Rectal smooth muscle tissue (tissue), 1 donor: Measurements from ENCODE around the gene PRM3.

Source experiments
- H3K27ac ChIP-seq: one replicate; pipeline ENCODE4 v1.7.0; 2013; ENCODE audit warnings: low read depth, low read length, inconsistent platforms
- H3K27me3 ChIP-seq: one replicate; pipeline ENCODE4 v1.7.0; 2013; ENCODE audit warnings: low read length; ENCODE audit not compliant: control insufficient read depth, insufficient read depth
- H3K36me3 ChIP-seq: one replicate; pipeline ENCODE4 v1.7.0; 2013; ENCODE audit warnings: low read length; ENCODE audit not compliant: control insufficient read depth, insufficient read depth
- H3K4me1 ChIP-seq: one replicate; pipeline ENCODE4 v1.7.0; 2013; ENCODE audit warnings: low read length; ENCODE audit not compliant: control insufficient read depth, insufficient read depth
- H3K4me3 ChIP-seq: one replicate; pipeline ENCODE4 v1.7.0; 2013; ENCODE audit warnings: low read length
- H3K9ac ChIP-seq: one replicate; pipeline ENCODE4 v1.7.0; 2013; ENCODE audit warnings: low read length

Gene PRM3

DNA sequence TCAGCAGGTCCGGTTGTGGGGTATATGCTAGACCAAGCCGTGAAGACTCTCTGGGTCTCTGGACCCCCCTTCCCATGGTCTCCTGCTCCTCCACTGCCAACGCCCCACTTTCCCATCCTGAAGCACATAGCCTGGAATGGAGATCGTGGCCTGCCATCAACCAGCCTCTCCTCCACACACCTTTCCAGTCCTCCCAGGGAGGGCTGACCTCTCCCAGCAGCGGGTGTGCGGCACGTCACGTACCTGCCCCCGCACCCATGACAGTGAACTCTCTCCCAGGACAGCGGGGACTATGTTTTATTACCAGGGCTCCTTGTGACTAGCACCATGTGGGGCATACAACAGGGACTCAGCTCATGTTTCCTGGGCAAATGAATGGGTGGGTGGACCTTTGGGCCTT lies 1.8 kb downstream of the PRM3 start:
- Histone ChIP-seq H3K27ac (no peak overlapping the region), H3K4me3 (no peak overlapping the region), H3K27me3 (no peaks in the 10 kb centered on the region), H3K36me3 (no peaks in the 10 kb centered on the region), H3K4me1 (no peaks in the 10 kb centered on the region), H3K9ac (no peak overlapping the region)

GRCh38 chr16:11270602-11271162 lies 2.7 kb downstream of the PRM3 start:
- H3K4me1 ChIP-seq = no peaks in the 10 kb centered on the region
- H3K4me3 ChIP-seq = no peak overlapping the region
- H3K27ac ChIP-seq = no peak overlapping the region
- no peaks in the 10 kb centered on the region for H3K27me3 ChIP-seq
- no peak overlapping the region for H3K9ac ChIP-seq
- H3K36me3 ChIP-seq = no peaks in the 10 kb centered on the region

- H3K4me1 ChIP-seq = no peaks in the 10 kb centered on the region
- H3K4me3 ChIP-seq = no peak within 1 kb of the TSS
Observed at GRCh38 chr16:11268921-11269375, 4.5 kb downstream of the PRM3 start, which contains the start of gene TNP2. Gene TNP2, minus strand, starts transcription at chr16:11269325. Its CDS starts 63 bp downstream, at chr16:11269262.

DNA sequence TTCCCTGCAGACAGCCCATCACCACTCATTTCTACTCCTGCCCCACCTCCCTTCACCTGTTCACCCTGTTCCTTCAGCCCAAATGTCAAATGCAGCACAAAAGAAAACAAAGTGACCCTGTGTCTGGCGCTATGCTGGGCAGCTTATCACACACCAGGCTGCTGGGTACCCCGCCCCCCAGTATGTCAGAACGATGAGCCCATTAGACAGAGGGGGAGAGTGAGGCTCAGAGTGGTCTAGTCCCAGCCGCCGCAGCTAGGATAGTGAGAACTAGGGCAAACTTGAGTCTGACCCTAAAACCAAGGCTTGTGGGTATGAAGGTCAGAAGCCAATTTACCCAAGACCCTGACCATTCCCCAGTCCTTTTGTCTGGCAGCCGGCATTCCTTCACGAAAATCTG lies 8.3 kb downstream of the PRM3 start:
- Histone ChIP-seq H3K9ac (no peak overlapping the region), H3K4me3 (no peak overlapping the region), H3K27ac (no peak overlapping the region), H3K27me3 (no peaks in the 10 kb centered on the region), H3K4me1 (no peaks in the 10 kb centered on the region), H3K36me3 (no peaks in the 10 kb centered on the region)

More at GRCh38 chr16:11268921-11269375, 4.5 kb downstream of the PRM3 start, which contains the start of gene TNP2:
- Histone ChIP-seq H3K36me3 (no peaks in the 10 kb centered on the region), H3K27ac (no peak within 1 kb of the TSS), H3K27me3 (no peaks in the 10 kb centered on the region), H3K9ac (no peak within 1 kb of the TSS)

DNA sequence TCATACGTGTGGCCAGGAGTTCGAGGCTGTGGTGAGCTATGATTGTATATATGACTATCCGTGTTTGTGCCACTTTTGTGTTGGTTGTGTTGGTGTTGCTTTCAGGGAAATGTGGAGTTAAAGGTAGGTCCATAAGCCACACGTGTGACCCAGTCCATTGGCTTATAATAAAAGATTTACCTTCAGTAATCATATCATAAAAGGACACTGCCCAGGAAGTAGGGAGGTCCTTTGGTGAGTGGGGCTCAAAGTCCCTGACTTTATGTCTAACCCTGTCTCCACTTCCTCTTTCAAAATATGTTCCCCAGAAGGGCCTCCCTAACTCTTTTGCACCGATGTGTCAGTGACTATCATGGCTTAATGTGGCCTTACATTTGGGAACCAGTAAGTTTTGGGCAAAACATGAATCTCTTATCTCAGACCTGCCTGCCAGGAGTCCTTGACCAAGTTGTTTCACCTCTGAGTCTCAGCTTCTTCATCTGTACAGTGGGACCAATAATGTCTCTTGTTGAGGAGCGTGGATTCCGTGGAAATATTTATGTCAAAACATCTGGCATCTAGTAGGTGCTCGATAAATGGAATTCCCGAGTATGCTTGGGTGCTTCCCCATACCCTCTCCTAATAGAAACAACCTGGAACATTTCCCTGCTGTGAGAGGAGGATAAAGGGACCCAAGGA lies 9.1 kb downstream of the PRM3 start:
- H3K4me3 ChIP-seq = no peak overlapping the region

GRCh38 chr16:11263737-11264136 lies 9.7 kb downstream of the PRM3 start:
- Histone ChIP-seq H3K4me1 (no peaks in the 10 kb centered on the region), H3K4me3 (no peak overlapping the region), H3K36me3 (no peaks in the 10 kb centered on the region), H3K27ac (no peak overlapping the region), H3K9ac (no peak overlapping the region), H3K27me3 (no peaks in the 10 kb centered on the region)

More for the DNA sequence above, 9.1 kb downstream of the PRM3 start:
- no peaks in the 10 kb centered on the region for H3K27me3 ChIP-seq
- H3K9ac ChIP-seq = no peak overlapping the region
- H3K36me3 ChIP-seq = no peaks in the 10 kb centered on the region
- no peak overlapping the region for H3K27ac ChIP-seq
- H3K4me1 ChIP-seq = no peaks in the 10 kb centered on the region

DNA sequence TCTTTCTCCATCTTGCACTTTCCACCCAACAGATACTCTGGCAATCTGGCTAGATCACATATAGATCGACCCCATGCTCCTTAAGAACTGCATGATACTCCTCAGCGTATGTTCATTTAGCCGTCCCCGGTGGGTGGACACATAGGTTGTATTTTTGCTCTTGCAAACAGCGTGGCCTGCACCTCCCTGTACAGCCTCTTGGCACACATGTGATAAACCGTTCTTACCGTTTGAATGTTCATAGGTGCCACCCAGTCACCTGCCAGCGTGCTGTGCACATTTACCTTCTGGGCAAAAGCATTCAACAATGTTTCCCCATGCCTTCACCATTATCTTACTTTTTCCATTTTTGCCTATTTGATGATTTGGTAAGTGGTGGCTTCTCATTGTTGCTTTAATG lies 10.5 kb downstream of the PRM3 start:
- Histone ChIP-seq H3K9ac (no peak overlapping the region), H3K4me1 (no peaks in the 10 kb centered on the region), H3K36me3 (no peaks in the 10 kb centered on the region), H3K27me3 (no peaks in the 10 kb centered on the region), H3K27ac (no peak overlapping the region), H3K4me3 (no peak overlapping the region)

- Histone ChIP-seq H3K9ac (no peak overlapping the region), H3K36me3 (no peaks in the 10 kb centered on the region), H3K27me3 (no peaks in the 10 kb centered on the region), H3K27ac (no peak overlapping the region), H3K4me1 (no peaks in the 10 kb centered on the region), H3K4me3 (no peak overlapping the region)
Observed at GRCh38 chr16:11260596-11260966, 12.8 kb downstream of the PRM3 start.

- no peak overlapping the region for H3K27ac ChIP-seq
- no peak overlapping the region for H3K9ac ChIP-seq
- H3K4me3 ChIP-seq = no peak overlapping the region
- no peaks in the 10 kb centered on the region for H3K4me1 ChIP-seq
- H3K36me3 ChIP-seq = no peaks in the 10 kb centered on the region
- H3K27me3 ChIP-seq = no peaks in the 10 kb centered on the region
Observed at GRCh38 chr16:11259655-11260595, 13.5 kb downstream of the PRM3 start.

GRCh38 chr16:11258553-11259492 lies 14.6 kb downstream of the PRM3 start:
- H3K4me1 ChIP-seq = no peaks in the 10 kb centered on the region
- H3K4me3 ChIP-seq = peak overlapping the region; percentile 29
- H3K9ac ChIP-seq = no peak overlapping the region
- H3K27me3 ChIP-seq = no peaks in the 10 kb centered on the region
- H3K27ac ChIP-seq = no peak overlapping the region
- H3K36me3 ChIP-seq = no peaks in the 10 kb centered on the region

DNA sequence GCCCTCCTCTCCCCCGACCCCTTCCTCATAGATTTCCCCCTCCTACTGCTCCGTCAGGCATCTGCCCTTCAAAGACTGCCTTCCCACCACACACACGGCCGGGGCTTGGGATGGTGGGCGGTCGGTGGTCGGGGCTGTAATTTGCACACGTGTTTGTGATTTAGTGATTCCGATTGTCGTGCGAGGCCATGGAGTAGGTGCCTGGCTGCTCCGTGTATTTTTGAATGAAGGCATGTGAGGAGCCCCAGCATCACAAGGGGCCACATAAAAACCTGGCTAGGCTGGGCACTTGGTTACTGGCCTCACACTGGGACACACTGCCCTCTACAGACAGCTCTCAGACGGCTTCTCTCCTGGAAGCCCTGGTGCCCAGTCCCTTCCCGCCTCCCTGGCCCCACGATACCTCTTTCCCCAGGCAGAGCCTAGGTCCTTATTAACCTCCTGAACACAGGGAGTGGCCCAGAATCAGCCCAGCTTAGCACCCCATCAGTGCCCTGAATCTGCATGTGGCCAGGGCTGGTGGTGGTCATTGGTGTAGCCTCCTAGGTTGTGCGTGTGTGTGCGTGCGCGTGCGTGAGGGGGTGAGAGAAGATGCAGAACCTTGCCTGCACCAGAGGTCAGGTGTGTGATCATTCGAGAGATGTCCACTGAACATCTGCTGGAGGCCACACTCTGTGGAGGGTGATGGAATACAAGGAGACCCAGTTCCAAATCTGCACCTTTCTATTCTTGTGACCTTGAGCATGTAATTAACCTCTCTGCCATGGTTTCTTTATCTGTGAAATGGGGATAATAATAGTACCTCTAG lies 16.1 kb downstream of the PRM3 start:
- H3K4me3 ChIP-seq = peak overlapping the region; percentile 83
- no peaks in the 10 kb centered on the region for H3K4me1 ChIP-seq
- H3K27me3 ChIP-seq = no peaks in the 10 kb centered on the region
- no peak overlapping the region for H3K9ac ChIP-seq
- peak overlapping the region; percentile 98 for H3K27ac ChIP-seq
- no peaks in the 10 kb centered on the region for H3K36me3 ChIP-seq
